Frontal cortex (tissue), 4 donors: ENCODE measurements around the gene RNASE8. TPM values are rescaled to one million over a fixed set of nuclear protein-coding genes. Genes with fewer than 3 reads are reported as not detected.
"Not testable (repeated sequence)": the region's sequence is repeated elsewhere in the genome, so short reads cannot be mapped to it uniquely, and the experiment has no call there.

Experiments used
- DNase-seq, 2 donors: peaks; one replicate each; pipeline ENCODE4 v3.0.0; 2012; ENCODE audit warnings: low spot score in 2 of 2
- FAIRE-seq: peaks from 2 replicates; lab custom pipeline; 2012; peaks lifted over from hg19 to GRCh38; lab: Jason Lieb, UNC
- total RNA-seq: library from RNA; depleted of rRNA; stranded (reverse); fragments of >200 nt; gene quantifications from one replicate; pipeline ENCODE4 v1.2.3, GENCODE V29; 2014
- donor health status: control.
- donor health status: control.
- donor health status: control.

RNASE8 gene
- total RNA-seq, 1 donor from 2014 or later: not detected

DNA sequence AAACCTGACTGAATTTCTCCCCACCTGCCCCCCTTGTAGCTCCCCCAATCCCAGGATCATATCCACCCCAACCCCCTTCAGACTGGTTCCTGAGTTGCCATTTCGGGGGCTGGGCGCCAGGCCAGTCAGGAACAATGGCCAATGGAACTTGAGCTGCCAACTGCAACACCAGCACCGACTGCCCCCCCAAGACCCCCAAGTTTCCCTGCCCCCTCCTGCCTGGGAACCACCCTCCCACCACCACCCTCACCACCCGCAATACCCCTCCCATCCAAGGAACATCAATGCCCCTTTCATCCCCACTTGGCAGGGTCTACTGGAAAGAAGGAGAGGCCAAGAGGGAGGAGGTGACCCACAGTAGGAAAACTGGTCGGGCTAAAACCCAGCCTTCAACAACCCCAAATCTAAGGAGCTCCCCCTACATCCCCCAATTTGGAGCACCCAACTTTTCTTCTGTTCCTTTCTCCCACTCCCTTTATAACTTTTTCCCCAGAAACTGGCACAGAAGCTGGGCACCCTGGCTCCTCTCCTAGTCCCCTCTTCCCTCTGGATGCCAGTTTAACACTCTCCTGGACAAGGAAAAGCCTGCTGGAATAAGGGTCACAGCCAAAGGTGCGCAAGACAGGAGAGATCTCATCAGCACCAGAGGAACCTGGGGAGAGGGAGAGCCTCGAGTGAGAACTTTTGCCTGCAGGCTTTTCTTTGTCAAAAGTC is 31.2 kb upstream of the RNASE8 start:
- FAIRE-seq: no peak
- DNase-seq: peak; percentile 62 to 78

DNA sequence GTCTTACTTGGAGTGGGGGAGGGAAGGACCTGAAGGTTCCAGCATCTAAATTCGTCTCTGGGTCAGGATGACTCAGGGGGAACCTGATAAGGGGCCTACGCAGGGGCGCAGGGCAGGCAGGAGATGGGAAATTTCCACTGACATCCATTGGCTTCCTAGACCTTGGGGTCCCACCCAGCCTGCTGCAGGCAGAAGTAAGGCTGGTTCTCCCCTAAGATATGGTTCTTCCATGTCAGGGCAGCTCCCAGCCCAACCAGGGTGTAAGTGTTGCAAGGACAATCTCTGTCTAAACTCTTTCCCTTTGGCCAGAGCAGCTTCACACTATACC is 30.7 kb upstream of the RNASE8 start:
- no peak for FAIRE-seq
- DNase-seq: no peak

DNA sequence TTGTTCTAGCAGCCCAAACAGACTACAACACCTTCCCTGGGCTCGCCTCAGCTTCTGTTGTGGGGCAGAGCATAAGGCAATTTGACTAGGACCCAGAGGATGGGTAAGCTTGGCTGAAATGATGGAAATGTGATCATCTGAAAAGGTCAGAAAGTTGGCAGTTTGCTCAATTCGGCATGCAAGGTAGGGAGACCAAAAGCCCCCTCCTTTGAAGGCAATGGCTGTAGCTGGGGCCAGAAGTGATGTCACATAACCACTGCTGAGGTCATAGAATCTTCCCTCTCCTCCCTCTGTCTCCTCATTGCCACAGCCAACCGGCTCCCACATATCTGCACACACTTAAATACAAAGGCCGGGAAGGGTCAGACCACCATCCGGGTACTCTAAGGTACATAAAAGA is 27.7 kb upstream of the RNASE8 start, which contains the start of gene TPPP2:
TPPP2 (plus strand) TSS at position 301 of the 400 bp plus-strand sequence. CDS start 365 bp downstream, outside the sequence.
- no peak for DNase-seq
- FAIRE-seq: no peak

DNA sequence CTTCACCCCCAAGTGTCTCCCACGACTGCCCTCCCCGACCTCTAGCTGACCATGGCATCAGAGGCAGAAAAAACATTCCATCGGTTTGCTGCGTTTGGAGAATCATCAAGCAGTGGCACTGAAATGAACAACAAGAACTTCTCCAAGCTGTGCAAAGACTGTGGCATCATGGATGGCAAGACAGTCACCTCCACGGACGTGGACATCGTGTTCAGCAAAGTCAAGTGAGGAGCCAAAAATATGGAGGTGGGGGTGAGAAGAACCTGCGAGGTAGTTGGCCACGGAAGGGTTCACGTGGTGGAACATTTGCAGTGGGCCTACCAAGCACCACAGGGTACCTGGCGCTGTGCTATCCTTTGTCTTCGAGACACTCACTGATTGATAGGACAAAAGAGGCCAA is 27.1 kb upstream of the RNASE8 start:
- FAIRE-seq: no peak
- no peak for DNase-seq

DNA sequence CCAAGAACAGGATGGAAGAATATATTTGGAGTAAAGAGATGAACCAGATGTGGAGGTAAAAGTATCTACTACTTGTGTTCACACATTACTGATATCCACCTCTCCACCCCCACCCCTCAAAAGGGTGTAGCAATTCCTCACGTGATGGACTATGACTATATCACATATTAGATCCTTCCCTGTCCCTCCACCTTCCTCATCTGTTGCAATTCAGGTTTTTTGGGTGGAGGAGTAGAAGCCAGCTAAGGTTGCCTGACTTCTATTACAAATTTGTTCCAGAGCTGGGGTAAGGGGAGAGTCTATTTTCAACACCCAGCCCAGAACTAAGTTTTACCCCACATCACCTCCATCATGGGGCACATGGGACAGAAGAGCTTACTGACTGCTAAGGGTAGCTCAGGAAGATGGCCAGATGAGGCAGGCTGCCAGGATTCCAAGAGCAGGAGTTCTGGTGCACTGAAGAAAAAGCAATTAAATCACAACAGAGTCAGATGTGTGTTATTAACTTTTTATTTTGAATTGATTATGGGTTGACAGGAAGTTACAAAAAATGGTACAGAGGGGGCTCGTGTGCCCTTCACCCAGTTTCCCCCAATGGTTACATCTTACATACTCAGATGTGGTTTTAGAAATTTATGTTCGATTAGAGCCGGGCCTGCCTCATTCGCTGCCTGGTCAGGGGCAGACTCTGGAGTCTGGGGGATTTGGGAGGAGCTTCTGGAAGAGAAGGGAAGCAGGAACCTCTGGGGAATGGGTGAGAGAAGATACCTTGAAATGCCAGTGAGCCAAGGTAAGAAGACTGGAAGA is 25.1 kb upstream of the RNASE8 start:
- DNase-seq (no peak), FAIRE-seq (no peak)

DNA sequence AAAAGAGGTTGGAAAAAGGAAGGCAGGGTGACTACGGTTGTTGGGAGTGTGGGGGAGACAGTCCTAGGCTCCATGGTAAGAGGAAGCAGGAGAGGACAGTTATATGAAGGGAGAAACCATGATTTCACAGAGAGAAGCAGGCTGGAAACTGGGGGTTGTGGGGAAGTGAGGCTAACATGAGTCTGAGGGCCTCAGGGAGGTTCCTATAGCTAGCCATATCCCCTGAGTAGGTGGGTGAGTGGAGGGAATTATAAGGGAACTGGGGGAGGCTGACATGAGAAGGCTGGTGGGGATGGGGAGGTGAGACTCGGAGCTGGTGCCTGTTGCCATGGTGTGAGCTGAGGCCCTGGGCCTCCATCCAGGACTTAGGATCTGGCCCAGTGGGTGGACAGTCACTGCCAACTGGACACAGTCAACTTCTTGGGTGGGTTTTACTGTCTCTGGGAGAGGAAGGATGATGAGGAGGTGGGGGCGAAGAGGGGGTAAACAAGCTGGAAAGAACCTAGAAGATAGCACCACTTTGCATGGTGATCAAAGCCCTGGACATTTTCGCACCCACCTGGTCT is 24.4 kb upstream of the RNASE8 start:
- DNase-seq (no peak), FAIRE-seq (no peak)

DNA sequence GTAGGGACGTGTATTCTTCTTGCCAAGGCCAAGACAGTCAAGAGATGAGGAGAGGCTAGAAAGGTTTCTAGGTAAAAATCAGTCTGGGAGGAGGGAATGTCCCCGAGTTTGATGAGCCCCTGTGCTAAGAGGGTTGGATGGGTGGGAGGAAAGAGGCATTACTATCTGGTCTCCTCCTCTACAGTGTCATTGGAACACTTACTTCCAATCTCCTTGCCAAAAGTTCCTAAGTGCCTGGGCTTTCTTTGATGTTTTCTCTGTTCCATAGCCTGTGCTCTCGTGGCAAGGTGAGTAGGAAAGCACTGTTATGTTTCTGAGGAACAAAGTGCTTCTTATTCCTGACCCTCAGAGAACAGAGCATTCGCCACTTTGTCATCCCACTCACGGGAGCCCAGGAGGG is 22.9 kb upstream of the RNASE8 start, which contains the start of gene RNASE13:
RNASE13 (minus strand) TSS at position 101 of the 400 bp plus-strand sequence. CDS start 519 bp downstream, outside the sequence.
- DNase-seq: no peak
- FAIRE-seq: no peak

DNA sequence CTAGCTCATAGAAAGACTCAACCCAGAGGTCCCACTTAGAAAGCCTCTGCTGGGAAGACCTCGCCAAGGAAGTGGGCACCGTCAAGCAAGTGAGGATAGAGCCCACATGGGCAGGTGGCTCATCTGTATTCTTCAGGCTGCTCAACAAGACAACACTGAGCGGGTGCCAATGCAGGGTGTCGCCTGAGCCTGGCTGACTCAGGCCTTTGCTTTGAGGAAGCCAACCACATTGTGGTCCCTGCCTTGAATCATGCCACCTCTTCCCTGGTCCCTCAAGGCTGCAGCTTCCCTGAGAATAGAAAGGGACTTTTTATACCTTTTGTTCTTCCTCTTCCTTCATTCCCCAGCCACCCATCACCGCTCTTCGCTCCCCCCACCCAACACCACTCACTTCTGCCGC is 20.9 kb upstream of the RNASE8 start:
- no peak for FAIRE-seq

DNA sequence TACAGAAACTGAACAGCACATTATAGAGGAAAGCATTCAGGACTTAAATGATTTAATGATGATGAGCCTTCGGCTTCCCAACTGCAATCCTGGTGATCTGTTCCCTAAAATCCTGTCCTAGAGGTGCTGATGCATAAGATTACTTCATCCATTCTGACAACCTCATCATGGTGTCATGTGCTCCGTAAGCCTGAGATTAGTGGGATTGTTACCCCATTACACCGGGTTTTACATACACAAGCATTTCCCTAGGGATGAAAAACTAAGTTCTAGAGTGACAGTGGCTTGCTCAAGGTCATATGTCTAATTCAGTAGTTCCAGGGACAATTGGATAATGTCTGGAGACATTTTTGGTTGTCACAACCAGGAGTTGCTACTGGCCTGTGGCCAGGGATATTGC is 20.5 kb upstream of the RNASE8 start:
- FAIRE-seq (no peak), DNase-seq (no peak)

More for the DNA sequence above, 20.9 kb upstream of the RNASE8 start:
- no peak for DNase-seq

DNA sequence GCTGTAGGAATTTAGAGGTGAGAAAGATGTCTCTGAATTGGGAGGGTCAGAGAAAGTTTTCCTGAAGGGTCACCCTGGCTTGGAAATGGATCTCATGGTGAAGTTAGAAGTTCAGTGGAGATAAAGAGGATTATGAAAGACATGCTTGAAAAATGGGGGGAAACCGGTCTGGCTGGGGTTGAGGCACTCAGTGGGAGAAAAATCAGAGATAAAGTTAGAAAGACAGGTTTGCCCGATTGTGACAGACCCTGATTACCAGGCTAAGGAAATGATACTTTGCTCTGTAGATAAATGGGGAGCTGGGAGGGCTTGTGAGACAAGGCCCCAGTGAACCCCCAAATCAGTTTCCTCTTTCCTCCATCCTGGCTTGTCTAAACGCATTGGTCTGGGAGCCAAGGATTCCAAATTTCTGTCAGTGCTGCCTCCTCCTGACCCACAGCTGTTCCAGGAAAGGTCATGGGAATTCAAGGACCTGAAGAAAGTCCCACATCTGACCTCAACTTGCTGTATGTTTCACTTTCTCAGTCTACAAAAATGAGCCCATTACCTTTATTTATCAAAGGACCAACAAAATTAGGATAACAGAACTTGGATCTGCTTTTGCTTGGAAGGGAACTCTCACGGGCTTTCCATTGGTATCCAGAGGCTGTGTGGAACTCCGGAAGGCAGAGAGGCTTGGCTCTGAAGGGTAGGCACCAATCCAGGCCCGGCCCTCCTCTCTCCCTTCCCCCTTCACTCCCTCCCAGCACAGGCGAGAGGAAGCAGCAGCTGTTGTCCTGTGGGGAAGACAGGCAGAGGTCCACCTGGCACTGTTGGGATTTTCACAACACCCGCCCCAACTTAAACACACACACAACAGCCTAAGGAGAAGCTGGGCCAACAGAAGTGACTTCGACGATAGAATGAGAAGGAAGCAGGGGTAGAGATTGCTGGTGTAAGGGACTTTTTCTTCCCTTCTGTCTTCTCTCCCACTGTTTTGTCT is 18.9 kb upstream of the RNASE8 start:
- no peak for FAIRE-seq

DNA sequence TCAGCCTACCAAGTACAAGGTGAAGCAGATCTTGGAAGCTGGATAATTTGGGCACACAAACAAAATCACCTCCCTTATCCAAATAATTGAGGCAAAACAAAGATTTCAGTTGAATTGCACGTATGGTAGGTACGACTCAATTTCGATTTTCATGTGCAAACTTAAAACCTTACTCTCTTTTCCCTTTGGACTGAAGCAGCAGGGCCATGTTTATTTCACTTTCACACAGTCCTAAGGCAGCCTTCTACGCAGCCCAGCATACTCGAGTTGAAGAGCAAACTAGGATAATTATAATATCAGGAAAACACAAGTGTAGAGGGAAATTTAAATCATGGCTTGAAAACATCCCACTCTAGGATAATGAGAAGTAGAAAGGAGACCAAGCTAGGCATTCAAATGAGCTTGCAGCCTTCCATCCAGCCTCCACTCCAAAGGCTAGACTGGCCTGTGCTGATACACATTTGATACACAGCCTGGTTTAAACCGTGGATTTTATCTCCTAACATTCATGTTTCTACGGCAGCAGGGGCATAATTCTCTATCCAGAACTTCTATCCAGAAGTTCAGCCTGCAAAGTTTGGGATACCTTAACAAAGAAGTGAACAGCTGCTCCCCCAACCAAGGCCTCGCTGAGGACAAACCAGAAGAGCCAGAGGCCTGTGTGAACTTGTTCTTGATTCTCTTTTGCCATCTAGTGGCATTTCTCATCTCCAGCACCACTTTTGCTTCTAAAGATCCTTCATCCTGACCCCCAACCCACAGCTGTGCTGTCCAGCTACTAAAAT is 17.8 kb upstream of the RNASE8 start:
- peak; percentile 49 to 56 for DNase-seq
- FAIRE-seq: no peak

More for the DNA sequence above, 18.9 kb upstream of the RNASE8 start:
- peak in 1 of 2 donors; percentile 45 for DNase-seq

DNA sequence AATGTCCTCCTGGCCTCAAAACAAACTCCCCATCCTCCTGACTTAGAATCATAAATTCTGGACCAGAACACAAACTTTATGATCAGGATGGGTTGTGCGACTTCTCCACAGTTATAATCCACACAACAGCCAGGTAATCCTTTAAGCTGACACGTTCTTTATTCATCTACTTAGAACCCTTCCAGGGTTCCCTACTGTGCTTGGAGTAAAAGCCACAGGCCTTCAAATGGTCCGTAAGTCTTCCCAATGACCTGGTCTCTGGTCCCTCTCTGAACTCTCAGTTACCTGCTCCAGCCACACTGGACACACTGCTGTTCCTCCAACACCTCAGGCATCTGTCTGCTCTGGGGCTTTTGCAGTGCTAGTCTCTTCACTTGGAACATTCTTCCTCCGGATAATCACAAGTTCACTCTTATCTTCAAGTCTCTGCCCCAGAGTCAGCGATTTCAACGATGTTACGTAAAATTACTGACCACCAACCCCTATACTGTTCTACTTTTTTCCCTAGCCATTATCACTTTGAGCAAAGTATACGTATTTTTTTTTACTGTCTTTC is 17.2 kb upstream of the RNASE8 start:
- FAIRE-seq (no peak), DNase-seq (no peak)

DNA sequence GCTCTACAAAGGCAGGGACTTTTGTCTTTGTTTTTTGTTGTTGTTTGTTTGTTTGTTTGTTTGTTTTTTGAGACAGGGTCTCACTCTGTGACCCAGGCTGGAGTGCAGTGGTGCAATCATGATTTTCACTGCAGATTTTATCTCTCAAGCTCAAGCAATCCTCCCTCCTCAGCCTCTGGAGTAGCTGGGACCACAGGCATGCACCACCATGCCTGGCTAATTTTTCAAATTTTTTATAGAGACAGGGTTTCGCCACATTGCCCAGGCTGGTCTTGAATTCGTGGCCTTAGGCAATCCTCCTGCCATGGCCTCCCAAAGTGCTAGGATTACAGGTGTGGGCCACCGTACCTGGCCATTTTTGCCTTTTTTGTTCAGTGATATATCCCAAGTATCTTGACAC is 16.7 kb upstream of the RNASE8 start:
- not testable (repeated sequence) for FAIRE-seq, DNase-seq

DNA sequence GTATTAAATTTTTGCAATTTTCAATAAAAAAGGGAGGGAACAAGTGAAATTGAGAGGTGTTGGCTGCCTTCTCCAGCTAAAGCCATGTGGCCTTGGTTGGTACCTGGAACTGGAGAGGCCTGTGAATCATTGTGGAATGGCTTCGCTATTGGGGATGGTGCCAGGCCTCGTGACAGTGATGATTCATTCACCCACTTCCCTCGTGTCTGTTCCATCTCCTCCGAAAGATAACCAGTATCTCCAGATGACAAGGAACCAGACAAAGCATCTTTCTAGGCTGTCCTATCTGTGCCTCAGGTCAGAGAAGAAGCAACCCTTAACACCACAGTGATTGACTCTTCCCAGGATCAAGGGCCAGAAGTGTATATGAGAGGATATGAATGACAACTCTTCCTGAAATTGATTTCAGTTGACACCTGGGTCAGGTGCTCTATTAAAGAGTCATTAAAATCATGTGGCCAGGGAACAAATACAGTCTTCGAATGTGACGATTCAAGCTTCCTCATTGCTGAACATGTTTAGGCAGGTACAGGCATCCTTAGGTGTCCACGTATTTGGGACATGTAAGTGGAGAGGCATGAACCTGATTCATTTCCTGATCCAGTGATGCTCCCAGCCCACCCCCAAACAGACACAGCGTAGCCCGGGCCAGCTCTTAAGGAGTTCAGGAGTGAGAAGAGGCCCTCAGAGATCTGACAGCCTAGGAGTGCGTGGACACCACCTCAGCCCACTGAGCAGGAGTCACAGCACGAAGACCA is 15.8 kb upstream of the RNASE8 start, which contains the start of gene RNASE7:
RNASE7 (plus strand) TSS at position 687 of the 758 bp plus-strand sequence. CDS start 631 bp downstream, outside the sequence.
- FAIRE-seq (no peak), DNase-seq (no peak)

DNA sequence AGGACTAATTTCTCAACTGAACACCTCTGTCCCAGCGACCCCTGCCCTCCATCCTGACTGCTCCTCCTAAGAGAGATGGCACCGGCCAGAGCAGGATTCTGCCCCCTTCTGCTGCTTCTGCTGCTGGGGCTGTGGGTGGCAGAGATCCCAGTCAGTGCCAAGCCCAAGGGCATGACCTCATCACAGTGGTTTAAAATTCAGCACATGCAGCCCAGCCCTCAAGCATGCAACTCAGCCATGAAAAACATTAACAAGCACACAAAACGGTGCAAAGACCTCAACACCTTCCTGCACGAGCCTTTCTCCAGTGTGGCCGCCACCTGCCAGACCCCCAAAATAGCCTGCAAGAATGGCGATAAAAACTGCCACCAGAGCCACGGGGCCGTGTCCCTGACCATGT is 14.7 kb upstream of the RNASE8 start:
- DNase-seq: no peak

DNA sequence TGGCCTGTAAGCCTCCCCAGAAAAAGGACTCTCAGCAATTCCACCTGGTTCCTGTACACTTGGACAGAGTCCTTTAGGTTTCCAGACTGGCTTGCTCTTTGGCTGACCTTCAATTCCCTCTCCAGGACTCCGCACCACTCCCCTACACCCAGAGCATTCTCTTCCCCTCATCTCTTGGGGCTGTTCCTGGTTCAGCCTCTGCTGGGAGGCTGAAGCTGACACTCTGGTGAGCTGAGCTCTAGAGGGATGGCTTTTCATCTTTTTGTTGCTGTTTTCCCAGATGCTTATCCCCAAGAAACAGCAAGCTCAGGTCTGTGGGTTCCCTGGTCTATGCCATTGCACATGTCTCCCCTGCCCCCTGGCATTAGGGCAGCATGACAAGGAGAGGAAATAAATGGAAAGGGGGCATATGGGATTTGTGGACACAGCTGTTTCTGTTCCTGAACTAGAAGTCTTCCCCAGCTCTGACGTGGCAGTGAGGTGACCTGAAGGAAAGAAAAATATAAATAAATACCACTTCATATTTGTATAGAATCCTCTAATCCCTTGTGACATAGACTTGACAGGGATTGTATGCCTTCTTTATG is 14.1 kb upstream of the RNASE8 start:
- FAIRE-seq (no peak), DNase-seq (no peak)

More for the DNA sequence above, 14.7 kb upstream of the RNASE8 start:
- no peak for FAIRE-seq

DNA sequence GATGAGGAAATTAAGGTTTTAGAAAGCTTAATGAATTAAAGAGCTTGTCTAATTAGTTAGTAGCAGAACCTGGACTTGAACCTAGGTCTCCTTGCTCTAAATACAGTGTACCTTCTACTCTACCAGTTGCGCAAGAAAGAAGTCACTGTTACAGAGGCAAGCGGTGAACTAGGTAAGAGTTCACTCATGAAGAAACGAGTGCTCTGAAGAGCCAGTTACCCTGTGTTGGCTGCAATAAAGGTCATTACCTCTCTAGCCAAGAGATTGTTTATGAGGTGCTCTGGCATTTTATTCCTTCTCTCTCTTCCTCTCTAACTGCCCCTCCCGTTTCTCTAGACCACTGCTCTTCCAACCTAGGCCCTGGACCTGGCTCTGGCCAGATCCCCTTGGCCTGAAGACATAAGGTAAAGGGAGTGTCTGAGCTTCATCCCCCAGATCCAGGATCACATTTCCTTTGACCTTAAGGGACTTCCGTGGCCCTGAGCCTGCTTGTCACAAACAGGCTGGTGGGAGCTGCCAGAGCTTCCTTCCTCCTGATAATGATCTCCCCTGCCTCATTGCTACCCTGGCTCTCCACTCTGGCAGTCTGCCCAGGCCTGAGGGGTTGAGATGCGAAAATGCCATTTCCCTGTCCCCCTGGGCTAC is 13.5 kb upstream of the RNASE8 start:
- DNase-seq (no peak), FAIRE-seq (no peak)
